Hepatocyte (in vitro differentiated cells): ENCODE results near the gene FAM9C.

ENCODE experiments used
- EZH2 ChIP-seq: fragments of 200-600 bp; sonication (generic); IDR thresholded peaks from 2 replicates; pipeline ENCODE4 v1.6.1; 2016; ENCODE audit warnings: antibody characterized with exemption, mild to moderate bottlenecking, borderline replicate concordance
- EZH2phosphoT487 ChIP-seq: fragments of 200-600 bp; sonication (generic); IDR thresholded peaks from one replicate; pipeline ENCODE4 v1.6.1; 2018; ENCODE audit warnings: antibody characterized with exemption, mild to moderate bottlenecking, low read depth, moderate library complexity; ENCODE audit not compliant: unreplicated experiment, severe bottlenecking
- TF ChIP-seq, protein P1 (sequence below): fragments of 200-600 bp; sonication (generic); IDR thresholded peaks from 2 replicates; pipeline ENCODE4 v1.5.1; 2016; ENCODE audit warnings: antibody characterized with exemption, mild to moderate bottlenecking; ENCODE audit not compliant: poor library complexity

GRCh38 chrX:12986164-12986779 lies 58.1 kb downstream of the FAM9C start:
- TF ChIP-seq, protein P1, sequence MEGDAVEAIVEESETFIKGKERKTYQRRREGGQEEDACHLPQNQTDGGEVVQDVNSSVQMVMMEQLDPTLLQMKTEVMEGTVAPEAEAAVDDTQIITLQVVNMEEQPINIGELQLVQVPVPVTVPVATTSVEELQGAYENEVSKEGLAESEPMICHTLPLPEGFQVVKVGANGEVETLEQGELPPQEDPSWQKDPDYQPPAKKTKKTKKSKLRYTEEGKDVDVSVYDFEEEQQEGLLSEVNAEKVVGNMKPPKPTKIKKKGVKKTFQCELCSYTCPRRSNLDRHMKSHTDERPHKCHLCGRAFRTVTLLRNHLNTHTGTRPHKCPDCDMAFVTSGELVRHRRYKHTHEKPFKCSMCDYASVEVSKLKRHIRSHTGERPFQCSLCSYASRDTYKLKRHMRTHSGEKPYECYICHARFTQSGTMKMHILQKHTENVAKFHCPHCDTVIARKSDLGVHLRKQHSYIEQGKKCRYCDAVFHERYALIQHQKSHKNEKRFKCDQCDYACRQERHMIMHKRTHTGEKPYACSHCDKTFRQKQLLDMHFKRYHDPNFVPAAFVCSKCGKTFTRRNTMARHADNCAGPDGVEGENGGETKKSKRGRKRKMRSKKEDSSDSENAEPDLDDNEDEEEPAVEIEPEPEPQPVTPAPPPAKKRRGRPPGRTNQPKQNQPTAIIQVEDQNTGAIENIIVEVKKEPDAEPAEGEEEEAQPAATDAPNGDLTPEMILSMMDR = no peak
- TF ChIP-seq EZH2 (no peak), EZH2phosphoT487 (no peak)
